GM10266 (cell line): ENCODE data around the gene PRDM5.

Source experiments
- DNase-seq: peaks from one replicate; pipeline ENCODE4 v3.0.0; 2012; ENCODE audit errors: extremely low spot score
- CTCF ChIP-seq: IDR thresholded peaks from 2 replicates; pipeline ENCODE4 v1.5.1; 2012; ENCODE audit warnings: mild to moderate bottlenecking, low read depth; ENCODE audit not compliant: control insufficient read depth, insufficient read depth; ENCODE audit errors: missing control alignments

The PRDM5 gene

GRCh38 chr4:120736312-120736711 lies 186.2 kb downstream of the PRDM5 start:
- TF ChIP-seq CTCF: no peak
- no peak for DNase-seq

GRCh38 chr4:120733968-120734367 lies 188.6 kb downstream of the PRDM5 start:
- TF ChIP-seq CTCF: no peak
- no peak for DNase-seq

- DNase-seq: no peak
- no peak for TF ChIP-seq CTCF
Measured at GRCh38 chr4:120733054-120733453, 189.5 kb downstream of the PRDM5 start.

GRCh38 chr4:120731561-120731960 lies 191.0 kb downstream of the PRDM5 start:
- no peak for DNase-seq
- no peak for TF ChIP-seq CTCF

GRCh38 chr4:120730777-120731320 lies 191.7 kb downstream of the PRDM5 start:
- no peak for TF ChIP-seq CTCF
- no peak for DNase-seq

GRCh38 chr4:120728892-120729675 lies 193.4 kb downstream of the PRDM5 start:
- no peak for TF ChIP-seq CTCF
- no peak for DNase-seq
